Mucosa of descending colon (tissue), 3 donors: ENCODE measurements around the gene HLA-E. TPM values are rescaled to one million over a fixed set of nuclear protein-coding genes. Genes with fewer than 3 reads are reported as not detected.
"Not testable (repeated sequence)": the region's sequence is repeated elsewhere in the genome, so short reads cannot be mapped to it uniquely, and the experiment has no call there.

Experiments used
- ATAC-seq: fragments of 200-7000 bp; cut with Tn5 transposase; one replicate; pipeline ENCODE4 v1.9.1; 2020; ENCODE audit warnings: mild to moderate bottlenecking, moderate library complexity
- DNase-seq, 3 donors: peaks; one replicate each; pipeline ENCODE4 v3.0.0-alpha.2; 2020
- H3K36me3 ChIP-seq: fragments of 200-600 bp; one replicate; pipeline ENCODE4 v1.8.0; 2021; ENCODE audit warnings: low read depth, mild to moderate bottlenecking
- H3K4me1 ChIP-seq: fragments of 200-600 bp; one replicate; pipeline ENCODE4 v1.8.0; 2021; ENCODE audit warnings: low read depth, mild to moderate bottlenecking
- H3K4me3 ChIP-seq: fragments of 200-600 bp; one replicate; pipeline ENCODE4 v1.8.0; 2021; ENCODE audit warnings: mild to moderate bottlenecking
- H3K9me3 ChIP-seq: fragments of 200-600 bp; one replicate; pipeline ENCODE4 v1.8.0; 2021; ENCODE audit warnings: mild to moderate bottlenecking
- intact Hi-C, 2 donors: fragments of 100-400 bp; cut with DNase I in 1 of 2; cut with micrococcal nuclease in 1 of 2; formaldehyde crosslinking; loops; one replicate each; pipeline versions ENCODE4 v1.11.0 to v1.11.1; 2022; cut with DNase I, micrococcal nuclease
- total RNA-seq, 3 donors: library from RNA; stranded (reverse); fragmentation: NEBNext Ultra II Directional in 2 of 3; extraction: Animal tissue kit (Norgen Biotek cat#: 25700) in 2 of 3; gene quantifications; one replicate each; pipeline versions ENCODE4 v1.2.1 to v1.2.4, GENCODE V29; 2021 to 2023
- TF ChIP-seq, protein P1 (sequence below): fragments of 200-600 bp; IDR thresholded peaks from one replicate; pipeline ENCODE4 v1.8.0; 2022; ENCODE audit warnings: antibody characterized with exemption, mild to moderate bottlenecking
- donor health status: DM: no; HTN: no; CAD: no; lungs with moderate emphysema.
- donor health status: DM: no; HTN: no; CAD: no.
- donor health status: DM: no; HTN: yes; CAD: no.

Gene HLA-E
- total RNA-seq, 3 donors from 2014 or later, result 316 to 631 (median 383) TPM

DNA sequence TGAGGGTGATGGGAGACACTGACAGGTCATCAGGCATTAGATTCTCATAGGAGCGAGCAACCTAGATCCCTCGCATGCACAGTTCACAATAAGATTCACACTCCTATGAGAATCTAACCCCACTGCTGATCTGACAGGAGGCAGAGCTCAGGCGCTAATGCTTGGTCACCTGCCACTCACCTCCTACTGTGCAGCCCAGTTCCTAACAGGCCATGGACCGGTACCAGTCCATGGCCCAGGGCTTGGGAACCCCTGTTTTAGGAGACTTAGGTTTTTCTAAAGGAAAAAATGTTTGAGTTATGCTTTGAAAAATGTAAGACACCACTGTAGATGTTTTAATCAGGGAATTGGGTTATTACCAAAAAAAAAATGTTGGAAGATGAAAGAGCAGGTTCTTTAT, 6.7 kb downstream of the HLA-E start:
- H3K4me3 ChIP-seq, result no peak overlapping the region
- peaks cover 17% of the 10 kb centered on the region for H3K4me1 ChIP-seq
- ATAC-seq, result no peak
- H3K36me3 ChIP-seq, result no peaks in the 10 kb centered on the region
- intact Hi-C loops, result no loop called here
- H3K9me3 ChIP-seq, result no peaks in the 10 kb centered on the region
- no peak for DNase-seq
- TF ChIP-seq, protein P1, sequence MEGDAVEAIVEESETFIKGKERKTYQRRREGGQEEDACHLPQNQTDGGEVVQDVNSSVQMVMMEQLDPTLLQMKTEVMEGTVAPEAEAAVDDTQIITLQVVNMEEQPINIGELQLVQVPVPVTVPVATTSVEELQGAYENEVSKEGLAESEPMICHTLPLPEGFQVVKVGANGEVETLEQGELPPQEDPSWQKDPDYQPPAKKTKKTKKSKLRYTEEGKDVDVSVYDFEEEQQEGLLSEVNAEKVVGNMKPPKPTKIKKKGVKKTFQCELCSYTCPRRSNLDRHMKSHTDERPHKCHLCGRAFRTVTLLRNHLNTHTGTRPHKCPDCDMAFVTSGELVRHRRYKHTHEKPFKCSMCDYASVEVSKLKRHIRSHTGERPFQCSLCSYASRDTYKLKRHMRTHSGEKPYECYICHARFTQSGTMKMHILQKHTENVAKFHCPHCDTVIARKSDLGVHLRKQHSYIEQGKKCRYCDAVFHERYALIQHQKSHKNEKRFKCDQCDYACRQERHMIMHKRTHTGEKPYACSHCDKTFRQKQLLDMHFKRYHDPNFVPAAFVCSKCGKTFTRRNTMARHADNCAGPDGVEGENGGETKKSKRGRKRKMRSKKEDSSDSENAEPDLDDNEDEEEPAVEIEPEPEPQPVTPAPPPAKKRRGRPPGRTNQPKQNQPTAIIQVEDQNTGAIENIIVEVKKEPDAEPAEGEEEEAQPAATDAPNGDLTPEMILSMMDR, result no peak

DNA sequence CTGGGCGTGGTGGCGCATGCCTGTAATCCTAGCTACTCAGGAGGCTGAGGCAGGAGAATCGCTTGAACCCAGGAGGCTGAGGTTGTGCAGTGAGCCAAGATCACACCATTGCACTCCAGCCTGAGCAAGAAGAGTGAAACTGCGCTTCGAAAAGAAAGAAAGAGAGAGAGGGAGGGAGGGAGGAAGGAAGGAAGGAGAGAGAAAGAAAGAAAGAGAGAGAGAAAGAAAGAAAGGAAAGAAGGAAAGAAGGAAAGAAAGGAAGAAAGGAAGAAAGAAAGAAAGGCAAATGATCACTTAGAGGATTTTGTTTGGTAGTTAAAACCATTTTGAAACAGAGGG, 7.9 kb downstream of the HLA-E start:
- H3K9me3 ChIP-seq, ATAC-seq, H3K36me3 ChIP-seq, H3K4me1 ChIP-seq, intact Hi-C loops, DNase-seq, H3K4me3 ChIP-seq: not testable (repeated sequence)

DNA sequence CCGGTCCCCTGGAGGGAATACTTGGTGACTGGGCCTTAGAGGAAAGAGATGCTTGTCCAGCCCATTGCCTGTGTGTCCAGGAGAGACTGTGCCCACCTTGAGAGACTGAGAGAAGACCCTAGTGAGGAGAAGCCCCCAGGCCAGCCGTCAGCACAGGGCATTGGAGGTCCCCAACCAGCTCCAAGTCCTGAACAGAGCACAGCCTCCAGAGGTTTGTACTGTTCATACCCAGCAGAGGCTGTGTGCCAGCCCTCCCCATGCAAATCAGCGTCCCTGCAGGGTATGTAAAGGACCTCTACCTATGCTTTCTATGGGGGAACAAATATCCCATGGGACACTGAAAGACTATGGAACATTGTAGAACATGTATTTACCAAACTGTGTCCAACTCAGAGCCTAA, 8.4 kb downstream of the HLA-E start:
- Histone ChIP-seq H3K9me3 (no peaks in the 10 kb centered on the region), H3K36me3 (no peaks in the 10 kb centered on the region), H3K4me3 (no peak overlapping the region), H3K4me1 (no peaks in the 10 kb centered on the region)
- intact Hi-C loops, result no loop called here
- ATAC-seq (no peak), DNase-seq (no peak)
- TF ChIP-seq, protein P1, result no peak

DNA sequence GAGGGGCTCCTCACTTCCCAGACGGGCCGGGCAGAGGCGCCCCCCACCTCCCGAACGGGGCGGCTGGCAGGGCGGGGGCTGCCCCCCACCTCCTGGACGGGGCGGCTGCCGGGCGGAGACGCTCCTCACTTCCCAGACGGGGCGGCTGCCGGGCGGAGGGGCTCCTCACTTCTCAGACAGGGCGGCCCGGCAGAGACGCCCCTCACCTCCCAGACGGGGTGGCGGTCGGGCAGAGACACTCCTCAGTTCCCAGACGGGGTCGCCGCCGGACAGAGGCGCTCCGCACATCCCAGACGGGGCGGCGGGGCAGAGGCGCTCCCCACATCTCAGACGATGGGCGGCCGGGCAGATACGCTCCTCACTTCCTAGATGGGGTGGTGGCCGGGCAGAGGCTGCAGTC, 9.4 kb downstream of the HLA-E start:
- ATAC-seq, intact Hi-C loops: not testable (repeated sequence)

DNA sequence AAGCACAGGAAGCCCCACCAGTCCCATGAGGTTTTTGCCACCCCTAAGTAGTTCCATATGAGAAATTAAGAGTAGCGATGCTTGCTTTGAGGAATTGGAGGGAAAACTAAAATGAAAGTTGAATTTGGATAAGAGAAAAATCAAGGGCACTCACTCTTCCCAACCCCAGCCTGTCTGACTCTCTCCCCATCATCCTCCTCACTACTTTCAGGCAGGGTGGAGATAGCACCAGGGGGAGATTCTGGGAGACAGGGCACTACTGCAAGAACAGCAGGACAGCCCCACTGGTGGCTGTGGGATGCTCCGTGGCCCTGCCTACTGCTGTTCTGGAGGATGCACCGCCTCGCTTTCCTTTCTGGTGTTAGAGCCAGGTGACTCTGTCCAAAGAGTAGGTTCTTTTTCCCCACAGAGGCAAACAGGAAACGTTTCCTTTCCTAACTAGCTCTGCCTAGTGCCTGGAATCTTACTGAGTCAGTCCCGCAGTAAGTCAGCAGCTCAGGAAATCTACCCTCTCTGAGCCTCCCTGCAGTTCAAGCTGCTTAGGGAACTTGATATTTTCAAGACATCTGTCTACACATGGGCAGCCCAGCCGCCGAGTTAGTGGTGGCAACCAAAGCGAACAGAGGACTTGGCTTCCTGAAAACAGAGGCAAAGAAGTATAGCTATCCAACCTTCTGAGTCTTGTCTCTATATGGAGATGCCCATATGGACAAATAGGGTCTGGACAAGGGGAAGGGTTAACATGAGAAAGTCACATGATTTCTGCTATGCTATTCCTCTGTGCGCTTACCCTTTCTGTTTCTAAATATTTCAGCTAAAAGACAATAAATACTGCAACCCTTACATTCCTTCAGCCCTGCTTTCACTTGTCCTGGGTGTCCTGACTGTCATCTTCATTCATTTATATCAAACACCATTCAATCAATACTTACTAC, 11.4 kb downstream of the HLA-E start:
- H3K4me1 ChIP-seq, result no peaks in the 10 kb centered on the region
- H3K4me3 ChIP-seq, result no peak overlapping the region
- DNase-seq (no peak), ATAC-seq (peak; percentile 28)
- H3K36me3 ChIP-seq, result no peaks in the 10 kb centered on the region
- no peaks in the 10 kb centered on the region for H3K9me3 ChIP-seq
- intact Hi-C loops, result no loop called here
- TF ChIP-seq, protein P1, result no peak

More for the DNA sequence above, 9.4 kb downstream of the HLA-E start:
- not testable (repeated sequence) for H3K36me3 ChIP-seq, H3K4me3 ChIP-seq, DNase-seq, H3K4me1 ChIP-seq, H3K9me3 ChIP-seq

DNA sequence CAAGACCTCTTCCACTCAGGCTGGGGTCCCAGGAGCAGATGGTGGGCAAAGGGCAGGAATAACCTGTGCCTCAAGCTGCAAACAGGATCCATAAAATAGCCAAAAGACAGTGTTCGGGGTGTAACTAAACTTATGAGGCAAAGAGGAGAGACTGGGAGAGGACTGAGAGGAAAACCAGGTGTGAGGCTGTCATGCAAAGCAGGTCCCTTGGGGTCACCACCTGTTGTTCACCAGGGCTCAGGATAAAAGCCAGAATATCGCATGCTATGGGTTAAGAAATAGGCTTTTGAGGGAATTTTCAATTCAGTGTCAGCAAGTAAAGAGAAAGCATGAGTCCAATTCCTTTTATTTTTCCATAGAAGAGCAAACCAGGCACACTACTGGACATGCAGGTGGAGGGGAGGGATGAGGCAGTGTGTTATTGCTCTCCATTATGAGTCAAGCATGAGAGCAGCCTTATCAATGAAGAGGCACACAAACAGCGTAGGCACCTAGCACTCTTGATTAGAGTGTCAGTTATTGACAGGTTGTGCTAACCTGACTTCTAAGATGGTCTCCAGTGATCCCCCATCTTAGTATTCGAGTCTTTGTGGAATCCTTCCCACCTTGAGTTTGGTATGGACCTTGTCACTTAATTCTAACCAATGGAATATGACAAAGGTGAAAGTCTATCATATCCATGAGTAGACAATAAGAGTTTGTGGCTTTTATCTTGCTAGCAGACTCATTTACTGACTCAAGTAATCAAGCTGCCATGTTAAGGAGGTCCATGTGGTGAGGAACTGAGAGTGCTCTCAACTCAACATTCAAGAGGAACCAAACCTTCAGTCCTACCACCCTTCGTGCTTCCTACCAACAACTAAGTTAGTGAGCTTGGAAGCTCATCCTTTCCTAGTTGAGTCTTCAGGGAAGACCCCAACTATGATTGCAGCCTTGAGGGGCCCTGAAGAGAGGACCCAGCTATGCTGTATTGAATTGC, 18.8 kb downstream of the HLA-E start:
- TF ChIP-seq, protein P1, result no peak

More for the DNA sequence above, 18.8 kb downstream of the HLA-E start:
- intact Hi-C loops, result no loop called here
- DNase-seq (no peak), ATAC-seq (peak; percentile 57)
- no peaks in the 10 kb centered on the region for H3K36me3 ChIP-seq
- peaks cover 3% of the 10 kb centered on the region for H3K4me1 ChIP-seq
- H3K4me3 ChIP-seq, result no peak overlapping the region
- no peaks in the 10 kb centered on the region for H3K9me3 ChIP-seq
